Muscle of leg (tissue), 11 donors: ENCODE measurements around the gene NAV1. TPM values are rescaled to one million over a fixed set of nuclear protein-coding genes. Genes with fewer than 3 reads are reported as not detected.
"Not testable (repeated sequence)": the region's sequence is repeated elsewhere in the genome, so short reads cannot be mapped to it uniquely, and the experiment has no call there.

Experiments
- DNase-seq: peaks from one replicate; pipeline ENCODE4 v3.0.0; 2013
- H3K27ac ChIP-seq: one replicate; pipeline ENCODE4 v1.5.1; 2013; ENCODE audit warnings: mild to moderate bottlenecking, low read length, control low read depth
- H3K27me3 ChIP-seq: one replicate; pipeline ENCODE4 v1.6.1; 2013; ENCODE audit warnings: low read length; ENCODE audit not compliant: control insufficient read depth, insufficient read depth
- H3K36me3 ChIP-seq: one replicate; pipeline ENCODE4 v1.6.1; 2013; ENCODE audit warnings: low read length; ENCODE audit not compliant: control insufficient read depth, insufficient read depth
- H3K4me1 ChIP-seq: one replicate; pipeline ENCODE4 v1.6.1; 2013; ENCODE audit warnings: low read length; ENCODE audit not compliant: control insufficient read depth, insufficient read depth
- H3K4me3 ChIP-seq: one replicate; pipeline ENCODE4 v1.5.1; 2013; ENCODE audit warnings: low read length, control low read depth
- H3K9me3 ChIP-seq: replicated peaks from 2 replicates; pipeline ENCODE4 v1.6.1; 2013; ENCODE audit warnings: low read depth, low read length; ENCODE audit not compliant: control insufficient read depth
- WGBS: methylation state at CpG from one replicate; pipeline ENCODE4 v1.1.5; 2013; ENCODE audit warnings: missing lambda C conversion rate; ENCODE audit not compliant: insufficient coverage; 5-methylcytosine and 5-hydroxymethylcytosine counted together
- polyA plus RNA-seq, 8 donors: library from polyadenylated mRNA; unstranded; fragments of 120-200 nt; gene quantifications; one replicate each; pipeline versions ENCODE4 v1.2.1 to v1.2.3, GENCODE V29; 2013; ENCODE audit warnings: inconsistent platforms in 1 of 8, low replicate concordance in 1 of 8; ENCODE audit not compliant: insufficient read length in 8 of 8, insufficient read depth in 1 of 8
- total RNA-seq: library from RNA; stranded (reverse); fragments of 120-200 nt; gene quantifications from one replicate; pipeline ENCODE4 v1.2.4, GENCODE V29; 2013

The NAV1 gene
- total and polyA plus RNA-seq, 9 donors, result 16.9 to 42.0 (median 25.7) TPM

DNA sequence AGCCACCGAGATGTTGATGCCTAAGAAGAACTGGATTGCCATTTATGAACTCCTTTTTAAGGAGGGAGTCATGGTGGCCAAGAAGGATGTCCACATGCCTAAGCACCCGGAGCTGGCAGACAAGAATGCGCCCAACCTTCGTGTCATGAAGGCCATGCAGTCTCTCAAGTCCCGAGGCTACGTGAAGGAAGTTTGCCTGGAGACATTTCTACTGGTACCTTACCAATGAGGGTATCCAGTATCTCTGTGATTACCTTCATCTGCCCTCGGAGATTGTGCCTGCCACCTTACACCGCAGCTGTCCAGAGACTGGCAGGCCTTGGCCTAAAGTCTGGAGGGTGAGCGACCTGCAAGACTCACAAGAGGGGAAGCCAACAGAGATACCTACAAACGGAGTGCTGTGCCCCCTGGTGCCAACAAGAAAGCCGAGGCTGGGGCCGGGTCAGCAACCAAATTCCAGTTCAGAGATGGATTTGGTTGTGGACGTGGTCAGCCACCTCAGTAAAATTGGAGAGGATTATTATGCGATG lies 18.8 kb upstream of the NAV1 start:
- H3K36me3 ChIP-seq, H3K4me1 ChIP-seq, H3K4me3 ChIP-seq, H3K27me3 ChIP-seq, H3K27ac ChIP-seq, DNase-seq, H3K9me3 ChIP-seq: not testable (repeated sequence)
- WGBS, result 91% methylated on average over 13 of the region's 14 CpGs

DNA sequence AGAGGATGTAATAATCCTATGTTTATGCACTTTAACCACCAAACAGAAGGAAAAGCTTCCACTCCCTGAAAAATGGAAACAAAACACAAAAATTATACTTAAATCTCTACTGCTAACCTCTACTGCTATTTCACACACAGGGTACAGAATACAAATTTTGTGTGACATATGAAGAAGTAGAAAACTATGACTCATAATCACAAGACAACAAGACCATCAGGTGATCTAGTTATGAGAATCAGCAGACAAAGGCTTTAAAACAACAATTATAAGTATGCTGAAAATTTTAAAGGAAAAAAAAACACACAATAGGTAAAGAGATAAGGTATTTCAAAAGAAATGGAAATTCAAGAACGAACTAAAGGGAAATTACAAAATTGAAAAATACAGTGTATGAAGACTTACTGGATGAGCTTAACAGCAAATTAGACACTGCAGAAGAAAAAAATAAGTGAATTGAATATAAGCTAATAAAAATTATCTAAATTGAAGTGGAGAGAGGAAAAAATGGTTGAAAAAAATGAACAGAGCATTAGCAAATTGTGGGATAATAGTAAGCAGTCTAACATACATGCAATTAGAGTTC lies 13.6 kb upstream of the NAV1 start:
- WGBS, result no CpG with 5 or more reads among the region's 1 CpG
- Histone ChIP-seq H3K27ac (no peak overlapping the region), H3K4me1 (peaks cover 1% of the 10 kb centered on the region), H3K4me3 (no peak overlapping the region), H3K36me3 (no peaks in the 10 kb centered on the region), H3K9me3 (peaks cover 3% of the 10 kb centered on the region), H3K27me3 (no peaks in the 10 kb centered on the region)
- no peak for DNase-seq

DNA sequence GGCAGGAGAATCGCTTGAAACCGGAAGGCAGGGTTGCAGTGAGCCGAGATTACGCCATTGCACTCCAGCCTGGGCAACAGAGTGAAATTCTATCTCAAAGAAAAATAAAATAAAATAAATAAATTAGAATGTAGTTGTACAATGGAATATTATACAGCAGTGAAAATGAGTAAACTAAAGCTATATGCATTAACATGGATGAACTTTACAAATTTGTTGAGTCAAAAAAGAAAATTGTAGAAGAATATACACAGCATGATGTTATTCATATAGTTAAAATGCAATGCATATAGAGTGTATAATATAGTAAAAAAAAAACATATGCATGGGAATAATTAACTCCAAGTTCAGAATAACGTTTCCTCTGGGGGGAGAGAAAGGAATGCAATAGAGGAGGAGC lies 11.0 kb upstream of the NAV1 start:
- Histone ChIP-seq H3K9me3 (peaks cover 3% of the 10 kb centered on the region), H3K27ac (no peak overlapping the region), H3K4me1 (peaks cover 27% of the 10 kb centered on the region), H3K4me3 (no peak overlapping the region), H3K27me3 (no peaks in the 10 kb centered on the region), H3K36me3 (no peaks in the 10 kb centered on the region)
- no peak for DNase-seq
- no CpG with 5 or more reads among the region's 5 CpGs for WGBS

DNA sequence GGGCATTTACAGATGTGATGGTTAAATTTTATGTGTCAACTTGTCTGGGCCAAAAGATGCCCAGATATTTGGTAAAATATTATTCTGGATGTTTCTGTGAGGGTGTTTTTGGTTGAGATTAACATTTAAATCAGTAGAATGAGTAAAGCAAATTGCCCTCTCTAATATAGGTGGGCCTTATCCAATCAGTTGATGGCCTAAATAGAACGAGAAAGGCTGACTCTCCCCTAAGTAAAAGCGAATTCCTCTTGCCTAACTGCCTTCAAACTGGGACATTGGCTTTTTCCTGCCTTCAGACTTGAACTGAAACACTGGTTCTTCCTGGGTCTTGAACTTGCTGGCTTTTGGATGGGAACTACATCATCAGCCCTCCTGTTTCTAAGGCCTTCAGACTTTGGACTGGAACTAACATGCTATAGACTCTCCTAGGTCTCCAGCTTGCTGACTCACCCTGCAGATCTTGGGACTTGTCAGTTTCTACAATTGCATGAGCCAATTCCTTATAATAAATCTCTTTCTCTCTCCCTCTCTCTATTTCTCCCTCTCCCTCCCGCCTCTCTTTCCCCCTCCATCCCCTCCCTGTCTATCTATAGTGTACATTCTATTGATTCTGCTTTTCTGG lies 10.2 kb upstream of the NAV1 start:
- Histone ChIP-seq H3K4me1 (peaks cover 29% of the 10 kb centered on the region), H3K4me3 (no peak overlapping the region), H3K36me3 (no peaks in the 10 kb centered on the region), H3K27ac (no peak overlapping the region), H3K9me3 (no peaks in the 10 kb centered on the region), H3K27me3 (no peaks in the 10 kb centered on the region)
- no CpG with 5 or more reads among the region's 3 CpGs for WGBS
- DNase-seq, result peak; percentile 43

DNA sequence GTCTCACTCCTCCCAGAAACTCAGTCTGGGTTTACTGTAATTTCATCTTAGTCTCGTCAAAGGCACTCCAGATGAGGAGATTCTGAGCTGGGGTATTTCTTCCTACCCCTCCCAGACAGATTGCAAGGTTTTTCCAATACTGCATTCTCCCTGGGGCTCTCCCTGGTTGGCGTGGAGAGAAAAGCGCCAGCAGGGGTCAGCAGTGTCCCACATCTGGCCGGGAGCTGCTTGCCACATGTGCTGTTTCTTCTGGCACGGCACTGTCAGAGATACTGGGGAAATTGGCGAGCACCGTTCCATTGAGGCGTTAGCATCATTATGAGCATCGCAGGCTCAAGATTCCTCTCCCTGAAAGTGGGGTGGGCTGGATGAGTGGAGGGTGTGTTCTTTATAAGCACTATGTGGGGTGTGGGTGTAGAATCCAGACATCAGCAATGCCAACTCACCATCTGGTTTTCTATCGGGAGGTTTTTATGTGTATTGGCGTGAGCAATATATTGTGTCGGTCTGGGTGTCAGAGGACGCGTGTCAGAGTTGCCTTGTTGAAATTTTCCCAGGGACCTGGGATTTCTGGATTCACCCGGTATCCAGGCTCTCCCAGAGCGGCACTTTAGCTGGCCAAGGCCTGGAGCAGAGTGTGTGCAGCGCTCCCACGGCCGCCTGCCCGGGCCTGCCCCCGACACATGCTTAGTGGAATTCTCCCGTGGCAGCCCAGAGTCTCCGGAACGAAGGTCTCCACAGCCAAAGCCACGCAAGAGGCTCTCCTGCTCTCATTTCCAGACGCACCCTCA lies 8.0 kb upstream of the NAV1 start:
- Histone ChIP-seq H3K9me3 (no peaks in the 10 kb centered on the region), H3K36me3 (no peaks in the 10 kb centered on the region), H3K27ac (peak overlapping the region; percentile 93), H3K4me3 (no peak overlapping the region), H3K4me1 (peaks cover 43% of the 10 kb centered on the region), H3K27me3 (no peaks in the 10 kb centered on the region)
- 11% methylated on average over 21 of the region's 26 CpGs for WGBS
- DNase-seq, result peak; percentile 97

DNA sequence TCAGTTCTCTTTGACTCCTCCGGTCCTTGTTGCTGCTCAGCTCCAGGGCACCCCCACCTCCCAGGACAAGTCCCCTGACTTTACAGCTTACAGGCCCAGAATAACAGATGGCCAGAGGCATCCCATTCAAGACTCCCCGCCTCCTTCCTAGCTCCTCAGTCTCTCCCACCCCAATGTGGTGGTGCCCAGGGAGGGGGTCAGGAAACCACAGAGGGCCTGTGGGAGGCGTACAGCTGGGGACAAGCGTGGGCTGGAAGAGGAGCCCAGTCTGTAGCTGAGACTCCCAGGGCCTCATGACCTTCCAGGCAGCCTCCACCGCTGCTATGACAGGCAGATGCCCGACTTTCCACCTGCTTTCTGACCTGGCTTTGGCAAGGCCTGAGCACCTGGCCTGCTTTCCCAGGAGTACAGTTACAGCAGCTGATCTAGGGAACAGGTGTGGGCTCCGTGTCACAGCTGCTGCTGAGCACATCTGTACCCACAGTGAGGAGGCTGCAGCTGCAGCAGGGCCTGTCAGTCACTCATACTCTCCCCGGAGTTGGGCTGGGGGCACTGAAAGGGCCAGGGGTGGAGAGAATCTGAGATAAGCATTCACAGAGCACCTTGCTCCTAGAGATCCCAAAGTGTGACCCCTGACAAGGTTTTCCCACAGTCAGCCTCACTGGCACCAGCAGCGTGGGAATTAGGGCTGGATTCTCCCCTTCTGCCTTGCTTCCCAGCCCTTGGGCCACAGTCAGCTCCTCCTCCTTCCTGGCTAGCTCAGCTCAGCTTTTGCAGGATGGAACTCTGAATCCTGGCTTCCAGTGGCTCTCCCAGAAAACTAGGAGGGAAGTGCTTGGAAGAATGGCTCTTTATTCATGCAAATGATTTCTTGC lies 7.1 kb upstream of the NAV1 start:
- peak overlapping the region; percentile 93 for H3K27ac ChIP-seq
- peak; percentile 93 for DNase-seq
- WGBS, result 20% methylated on average over 8 of the region's 9 CpGs
- H3K4me1 ChIP-seq, result peaks cover 48% of the 10 kb centered on the region
- no peaks in the 10 kb centered on the region for H3K27me3 ChIP-seq
- no peaks in the 10 kb centered on the region for H3K9me3 ChIP-seq
- no peak overlapping the region for H3K4me3 ChIP-seq
- no peaks in the 10 kb centered on the region for H3K36me3 ChIP-seq

DNA sequence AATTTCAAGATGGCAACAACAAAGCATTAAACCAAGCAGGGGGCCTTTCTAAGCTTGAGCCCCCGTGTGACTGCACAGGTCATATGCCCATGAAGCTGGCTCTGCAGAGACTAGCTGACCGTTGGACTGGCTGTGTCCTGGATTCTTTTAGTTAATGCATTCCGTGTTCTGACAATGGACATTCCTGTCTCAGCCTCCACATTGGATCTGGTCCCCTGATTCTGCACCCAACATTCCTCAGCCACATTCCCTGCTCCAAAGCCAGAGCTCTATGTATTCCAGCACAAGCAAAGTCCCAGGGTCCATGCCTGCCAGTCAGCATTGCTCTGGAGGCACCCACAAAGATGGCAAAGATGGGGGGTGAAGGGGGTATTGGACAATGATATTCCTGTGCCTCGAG lies 5.1 kb upstream of the NAV1 start:
- 48% methylated on average over 3 of the region's 4 CpGs for WGBS
- no peaks in the 10 kb centered on the region for H3K36me3 ChIP-seq
- H3K27ac ChIP-seq, result no peak overlapping the region
- H3K27me3 ChIP-seq, result peaks cover 10% of the 10 kb centered on the region
- H3K4me3 ChIP-seq, result no peak overlapping the region
- peaks cover 64% of the 10 kb centered on the region for H3K4me1 ChIP-seq
- DNase-seq, result no peak
- H3K9me3 ChIP-seq, result no peaks in the 10 kb centered on the region

DNA sequence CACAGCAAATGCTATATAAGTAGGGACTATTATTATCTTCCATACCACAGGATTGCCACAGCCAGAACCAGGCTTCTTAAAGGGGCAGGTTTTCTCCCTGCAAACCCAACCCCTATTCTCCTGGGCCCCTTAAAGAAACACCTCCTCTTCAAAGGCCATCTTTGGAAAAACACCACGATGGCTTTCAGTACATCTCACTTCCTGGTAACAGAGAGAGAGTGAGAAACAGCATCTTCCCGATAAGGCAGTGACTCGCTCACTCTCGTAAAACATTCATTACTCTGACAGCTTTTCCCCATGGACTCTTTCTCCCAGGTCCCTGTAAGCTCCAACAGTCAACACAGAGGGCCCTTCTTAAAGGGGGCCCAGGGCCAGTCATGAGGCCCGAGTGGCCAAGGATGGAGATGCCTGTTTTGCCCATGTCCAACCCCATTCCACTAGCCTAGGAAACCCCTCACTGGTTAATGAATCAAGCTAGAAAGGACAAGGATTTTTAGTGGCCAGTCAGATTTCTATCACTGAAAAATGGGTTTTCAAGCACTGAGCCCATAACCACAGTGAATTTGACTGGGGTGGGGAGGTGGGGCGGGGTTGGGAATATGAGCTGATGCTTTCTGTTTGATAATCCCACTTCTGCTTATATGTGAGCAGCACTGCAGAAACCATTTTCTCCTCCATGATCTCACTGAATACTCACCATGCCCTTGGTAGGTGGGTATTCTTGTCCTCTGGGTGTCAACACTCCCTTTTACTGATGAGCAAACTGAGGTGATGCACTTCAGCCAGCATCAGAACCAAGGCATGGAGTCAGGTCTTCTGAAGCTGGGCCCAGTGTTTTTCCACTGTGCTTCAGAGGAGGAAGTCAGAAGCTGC lies 3.6 kb upstream of the NAV1 start:
- no peak for DNase-seq
- H3K27me3 ChIP-seq, result peaks cover 20% of the 10 kb centered on the region
- H3K4me1 ChIP-seq, result peaks cover 73% of the 10 kb centered on the region
- H3K4me3 ChIP-seq, result no peak overlapping the region
- 43% methylated on average over 5 of the region's 6 CpGs for WGBS
- H3K9me3 ChIP-seq, result no peaks in the 10 kb centered on the region
- no peaks in the 10 kb centered on the region for H3K36me3 ChIP-seq
- H3K27ac ChIP-seq, result peak overlapping the region; percentile 16

DNA sequence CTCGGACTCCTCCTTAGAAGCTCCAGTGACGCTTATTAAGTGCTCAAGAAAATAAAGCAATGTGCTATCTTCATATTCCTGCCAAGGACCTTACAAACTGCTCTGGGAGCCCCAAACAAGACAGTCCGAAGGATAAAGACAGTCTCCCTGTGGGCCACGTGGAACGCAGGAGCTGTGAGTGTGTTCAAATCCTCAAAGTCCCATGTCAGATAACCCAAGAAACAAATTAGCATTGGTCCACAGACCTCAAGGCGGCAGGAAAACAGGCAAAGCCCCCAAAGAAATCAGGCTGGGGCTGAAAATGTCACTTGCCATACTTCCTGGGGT lies 3.0 kb upstream of the NAV1 start:
- WGBS, result 60% methylated on average over 1 of the region's 6 CpGs
- H3K4me1 ChIP-seq, result peaks cover 70% of the 10 kb centered on the region
- no peak for DNase-seq
- H3K36me3 ChIP-seq, result no peaks in the 10 kb centered on the region
- H3K27ac ChIP-seq, result peak overlapping the region; percentile 16
- H3K4me3 ChIP-seq, result no peak overlapping the region
- H3K27me3 ChIP-seq, result peaks cover 21% of the 10 kb centered on the region
- no peaks in the 10 kb centered on the region for H3K9me3 ChIP-seq
